ENCODE results near the gene ZNF154.

DNA sequence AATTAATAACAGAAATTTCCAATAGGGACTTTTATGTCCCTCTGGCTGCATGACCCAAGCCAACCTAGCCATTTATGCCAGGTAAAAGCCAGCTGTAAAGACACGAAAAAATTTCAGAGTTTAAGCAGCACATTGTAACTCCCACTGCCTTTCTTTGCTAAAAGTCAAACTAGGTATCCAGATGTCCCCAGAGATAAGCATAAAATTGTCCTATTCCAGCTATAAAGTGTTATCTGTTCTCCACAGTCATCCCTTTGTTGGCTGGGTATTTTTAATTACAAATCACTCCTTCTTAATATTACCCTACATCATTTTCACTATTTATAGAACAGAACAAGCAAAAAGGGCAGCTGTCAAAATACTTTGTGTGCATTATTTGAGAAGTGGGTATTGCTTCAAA lies 3.2 kb upstream of the ZNF154 start:
- TF ChIP-seq, protein P1, sequence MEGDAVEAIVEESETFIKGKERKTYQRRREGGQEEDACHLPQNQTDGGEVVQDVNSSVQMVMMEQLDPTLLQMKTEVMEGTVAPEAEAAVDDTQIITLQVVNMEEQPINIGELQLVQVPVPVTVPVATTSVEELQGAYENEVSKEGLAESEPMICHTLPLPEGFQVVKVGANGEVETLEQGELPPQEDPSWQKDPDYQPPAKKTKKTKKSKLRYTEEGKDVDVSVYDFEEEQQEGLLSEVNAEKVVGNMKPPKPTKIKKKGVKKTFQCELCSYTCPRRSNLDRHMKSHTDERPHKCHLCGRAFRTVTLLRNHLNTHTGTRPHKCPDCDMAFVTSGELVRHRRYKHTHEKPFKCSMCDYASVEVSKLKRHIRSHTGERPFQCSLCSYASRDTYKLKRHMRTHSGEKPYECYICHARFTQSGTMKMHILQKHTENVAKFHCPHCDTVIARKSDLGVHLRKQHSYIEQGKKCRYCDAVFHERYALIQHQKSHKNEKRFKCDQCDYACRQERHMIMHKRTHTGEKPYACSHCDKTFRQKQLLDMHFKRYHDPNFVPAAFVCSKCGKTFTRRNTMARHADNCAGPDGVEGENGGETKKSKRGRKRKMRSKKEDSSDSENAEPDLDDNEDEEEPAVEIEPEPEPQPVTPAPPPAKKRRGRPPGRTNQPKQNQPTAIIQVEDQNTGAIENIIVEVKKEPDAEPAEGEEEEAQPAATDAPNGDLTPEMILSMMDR (conservative IDR thresholded peaks at IDR 0.05; ENCODE audit: low read depth, low read length) = no peak
- no peak for TF ChIP-seq POLR2A (IDR thresholded peaks at IDR 0.05; ENCODE audit: low read depth, low read length)
- TF ChIP-seq RFX5 (IDR thresholded peaks at IDR 0.05; ENCODE audit: low read depth, low read length) = no peak
- TF ChIP-seq, protein P2, sequence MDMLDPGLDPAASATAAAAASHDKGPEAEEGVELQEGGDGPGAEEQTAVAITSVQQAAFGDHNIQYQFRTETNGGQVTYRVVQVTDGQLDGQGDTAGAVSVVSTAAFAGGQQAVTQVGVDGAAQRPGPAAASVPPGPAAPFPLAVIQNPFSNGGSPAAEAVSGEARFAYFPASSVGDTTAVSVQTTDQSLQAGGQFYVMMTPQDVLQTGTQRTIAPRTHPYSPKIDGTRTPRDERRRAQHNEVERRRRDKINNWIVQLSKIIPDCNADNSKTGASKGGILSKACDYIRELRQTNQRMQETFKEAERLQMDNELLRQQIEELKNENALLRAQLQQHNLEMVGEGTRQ (IDR thresholded peaks at IDR 0.05; ENCODE audit: low read depth, low read length) = no peak
- TF ChIP-seq, protein P3, sequence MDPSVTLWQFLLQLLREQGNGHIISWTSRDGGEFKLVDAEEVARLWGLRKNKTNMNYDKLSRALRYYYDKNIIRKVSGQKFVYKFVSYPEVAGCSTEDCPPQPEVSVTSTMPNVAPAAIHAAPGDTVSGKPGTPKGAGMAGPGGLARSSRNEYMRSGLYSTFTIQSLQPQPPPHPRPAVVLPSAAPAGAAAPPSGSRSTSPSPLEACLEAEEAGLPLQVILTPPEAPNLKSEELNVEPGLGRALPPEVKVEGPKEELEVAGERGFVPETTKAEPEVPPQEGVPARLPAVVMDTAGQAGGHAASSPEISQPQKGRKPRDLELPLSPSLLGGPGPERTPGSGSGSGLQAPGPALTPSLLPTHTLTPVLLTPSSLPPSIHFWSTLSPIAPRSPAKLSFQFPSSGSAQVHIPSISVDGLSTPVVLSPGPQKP (IDR thresholded peaks at IDR 0.05; ENCODE audit: borderline replicate concordance, low read depth, low read length) = no peak
- no peak for TF ChIP-seq RAD21 (IDR thresholded peaks at IDR 0.05; ENCODE audit: low read length)
- no peak for TF ChIP-seq BHLHE40 (IDR thresholded peaks at IDR 0.05; ENCODE audit: low read depth, low read length)
- TF ChIP-seq SMC3 (IDR thresholded peaks at IDR 0.05; ENCODE audit: low read depth, low read length) = no peak
- no peak for TF ChIP-seq RCOR1 (IDR thresholded peaks at IDR 0.05; ENCODE audit: insufficient replicate concordance, low read length)
- no peak for TF ChIP-seq FOS (IDR thresholded peaks at IDR 0.05; ENCODE audit: low read depth, low read length)
- no peak for TF ChIP-seq MXI1 (IDR thresholded peaks at IDR 0.05; ENCODE audit: borderline replicate concordance, low read depth, low read length)
- no peak for TF ChIP-seq CHD1 (IDR thresholded peaks at IDR 0.05; ENCODE audit: low read depth, low read length)
- TF ChIP-seq MAZ (IDR thresholded peaks at IDR 0.05; ENCODE audit: borderline replicate concordance, low read depth, low read length) = no peak
